SU-DHL-6 (cell line): ENCODE measurements around the gene DOCK1.

ENCODE experiments used
- H2AFZ ChIP-seq: fragments of 200-600 bp; sonication (generic); 2 replicates; pipeline ENCODE4 v1.6.1; 2014; ENCODE audit warnings: low read depth, mild to moderate bottlenecking, moderate library complexity, mixed read lengths, antibody characterized with exemption, low read length; ENCODE audit not compliant: severe bottlenecking
- H3F3A ChIP-seq: fragments of 200-600 bp; shearing (Covaris generic); 2 replicates; pipeline ENCODE4 v1.6.0; 2016; ENCODE audit warnings: antibody characterized with exemption, mild to moderate bottlenecking; ENCODE audit not compliant: insufficient read depth
- H3K27ac ChIP-seq: fragments of 200-600 bp; sonication (generic); 2 replicates; pipeline ENCODE4 v1.5.1; 2016; ENCODE audit warnings: low read depth, mild to moderate bottlenecking, low read length, moderate library complexity, mixed read lengths
- H3K27me3 ChIP-seq: fragments of 200-600 bp; sonication (generic), shearing (Covaris generic); 2 replicates; pipeline ENCODE4 v1.6.0; 2014; ENCODE audit warnings: mild to moderate bottlenecking, low read length
- H3K36me3 ChIP-seq: fragments of 200-600 bp; sonication (generic); 2 replicates; pipeline ENCODE4 v1.6.1; 2014; ENCODE audit warnings: mild to moderate bottlenecking, low read length, mixed read lengths
- H3K4me2 ChIP-seq: fragments of 300-600, 200-600 bp; shearing (Covaris generic), sonication (generic); 2 replicates; pipeline ENCODE4 v1.6.0; 2014; ENCODE audit warnings: low read length, low read depth, mild to moderate bottlenecking; ENCODE audit not compliant: poor library complexity, severe bottlenecking
- H3K4me3 ChIP-seq: fragments of 200-600 bp; sonication (generic); 2 replicates; pipeline ENCODE4 v1.5.1; 2014; ENCODE audit warnings: antibody characterized with exemption, low read length, mild to moderate bottlenecking, mixed read lengths; ENCODE audit not compliant: insufficient read depth, poor library complexity, severe bottlenecking
- H3K79me2 ChIP-seq: fragments of 200-600 bp; sonication (generic); 2 replicates; pipeline ENCODE4 v1.6.1; 2014; ENCODE audit warnings: mild to moderate bottlenecking, low read length, moderate library complexity; ENCODE audit not compliant: insufficient read depth
- H3K9ac ChIP-seq: fragments of 200-600 bp; sonication (generic); 2 replicates; pipeline ENCODE4 v1.7.0; 2014; ENCODE audit warnings: mild to moderate bottlenecking, low read length
- H3K9me2 ChIP-seq: fragments of 200-600 bp; sonication (generic); replicated peaks from 2 replicates; pipeline ENCODE4 v1.6.1; 2014; ENCODE audit warnings: low read length; ENCODE audit not compliant: insufficient read depth
- H3K9me3 ChIP-seq: fragments of 200-600 bp; sonication (generic); 2 replicates; pipeline ENCODE4 v1.6.1; 2014; ENCODE audit warnings: low read length, mixed read lengths; ENCODE audit not compliant: insufficient read depth
- H4K20me1 ChIP-seq: fragments of 200-600 bp; sonication (generic); 2 replicates; pipeline ENCODE4 v1.6.1; 2014; ENCODE audit warnings: low read depth, mild to moderate bottlenecking, antibody characterized with exemption, low read length, moderate library complexity, mixed read lengths
- EZH2phosphoT487 ChIP-seq: fragments of 200-600 bp; sonication (generic), shearing (Covaris generic); conservative IDR thresholded peaks from 2 replicates; pipeline ENCODE4 v1.6.1; 2018; ENCODE audit warnings: mild to moderate bottlenecking, antibody characterized with exemption, low read length, moderate library complexity, mixed read lengths
- TF ChIP-seq, protein P1 (sequence below): fragments of 200-600 bp; sonication (generic); IDR thresholded peaks from one replicate; pipeline ENCODE4 v1.5.1; 2017; ENCODE audit warnings: antibody characterized with exemption, mild to moderate bottlenecking, low read length, moderate library complexity; ENCODE audit not compliant: insufficient read depth, poor library complexity, severe bottlenecking

DOCK1 gene

DNA sequence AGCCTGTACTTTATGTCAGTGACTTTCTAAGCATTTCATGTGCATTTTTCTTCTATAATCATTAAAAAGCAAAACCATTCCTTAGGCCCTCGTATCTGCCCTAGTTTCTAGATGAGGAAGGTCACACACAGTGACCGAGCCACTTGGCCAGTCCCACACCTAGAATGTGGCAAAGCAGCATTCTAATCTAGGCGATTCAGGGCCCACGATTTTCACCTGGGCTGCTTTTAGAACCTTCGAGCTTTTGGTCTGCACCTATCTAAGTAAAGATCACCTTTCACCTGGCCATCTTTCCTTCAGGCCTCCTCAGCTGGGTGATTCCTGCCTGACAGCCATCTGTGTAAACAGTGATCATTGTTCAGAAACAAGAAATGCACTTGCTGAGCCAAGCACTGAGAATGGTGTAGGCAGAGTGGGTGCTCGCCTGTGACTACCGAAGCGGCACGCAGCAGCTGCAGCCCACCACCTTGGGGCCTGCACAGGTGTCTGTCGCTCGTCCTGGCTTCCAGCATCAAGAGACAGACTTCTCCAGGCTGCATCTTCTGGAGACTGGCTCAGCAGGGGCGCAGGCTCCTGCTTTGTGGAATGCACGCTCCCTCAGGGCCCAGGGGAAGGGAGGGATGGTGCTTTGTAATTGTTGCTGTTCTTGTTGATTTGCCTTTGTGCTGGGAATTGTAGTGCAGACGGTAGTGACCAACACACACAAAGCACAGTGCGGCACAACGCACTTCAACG lies 440.2 kb downstream of the DOCK1 start:
- no peak overlapping the region for H3K27ac ChIP-seq
- H3K4me2 ChIP-seq: no peak overlapping the region
- H3K27me3 ChIP-seq: no peaks in the 10 kb centered on the region
- no peak overlapping the region for H3K4me3 ChIP-seq
- no peaks in the 10 kb centered on the region for H3F3A ChIP-seq
- no peaks in the 10 kb centered on the region for H4K20me1 ChIP-seq
- H2AFZ ChIP-seq: no peak overlapping the region
- TF ChIP-seq, protein P1, sequence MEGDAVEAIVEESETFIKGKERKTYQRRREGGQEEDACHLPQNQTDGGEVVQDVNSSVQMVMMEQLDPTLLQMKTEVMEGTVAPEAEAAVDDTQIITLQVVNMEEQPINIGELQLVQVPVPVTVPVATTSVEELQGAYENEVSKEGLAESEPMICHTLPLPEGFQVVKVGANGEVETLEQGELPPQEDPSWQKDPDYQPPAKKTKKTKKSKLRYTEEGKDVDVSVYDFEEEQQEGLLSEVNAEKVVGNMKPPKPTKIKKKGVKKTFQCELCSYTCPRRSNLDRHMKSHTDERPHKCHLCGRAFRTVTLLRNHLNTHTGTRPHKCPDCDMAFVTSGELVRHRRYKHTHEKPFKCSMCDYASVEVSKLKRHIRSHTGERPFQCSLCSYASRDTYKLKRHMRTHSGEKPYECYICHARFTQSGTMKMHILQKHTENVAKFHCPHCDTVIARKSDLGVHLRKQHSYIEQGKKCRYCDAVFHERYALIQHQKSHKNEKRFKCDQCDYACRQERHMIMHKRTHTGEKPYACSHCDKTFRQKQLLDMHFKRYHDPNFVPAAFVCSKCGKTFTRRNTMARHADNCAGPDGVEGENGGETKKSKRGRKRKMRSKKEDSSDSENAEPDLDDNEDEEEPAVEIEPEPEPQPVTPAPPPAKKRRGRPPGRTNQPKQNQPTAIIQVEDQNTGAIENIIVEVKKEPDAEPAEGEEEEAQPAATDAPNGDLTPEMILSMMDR: no peak
- TF ChIP-seq EZH2phosphoT487: no peak
- no peaks in the 10 kb centered on the region for H3K9me3 ChIP-seq
- no peak overlapping the region for H3K9ac ChIP-seq
- no peaks in the 10 kb centered on the region for H3K36me3 ChIP-seq
- no peaks in the 10 kb centered on the region for H3K9me2 ChIP-seq
- no peaks in the 10 kb centered on the region for H3K79me2 ChIP-seq

DNA sequence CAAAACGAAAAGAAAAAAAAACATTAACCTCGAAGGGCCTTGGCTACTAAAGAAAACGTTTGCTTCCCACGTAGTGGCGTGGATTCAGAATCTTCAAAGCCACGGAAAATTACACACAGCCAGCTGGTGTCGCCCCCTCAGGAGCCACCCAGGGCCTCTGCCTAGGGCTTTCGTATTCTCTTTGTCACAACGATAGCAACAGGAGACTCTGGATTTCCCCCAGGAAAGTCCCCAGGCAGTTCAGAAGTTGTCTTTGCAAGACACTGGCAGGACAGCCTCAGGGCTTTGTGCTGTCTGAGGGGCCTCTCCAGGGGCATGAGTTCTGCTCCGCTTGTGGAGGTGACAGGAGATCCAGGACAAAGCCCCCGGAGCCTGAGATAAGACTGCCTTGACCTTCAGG lies 441.4 kb downstream of the DOCK1 start:
- Histone ChIP-seq H4K20me1 (no peaks in the 10 kb centered on the region), H3F3A (no peaks in the 10 kb centered on the region), H3K9me2 (no peaks in the 10 kb centered on the region), H3K9ac (no peak overlapping the region), H3K4me2 (no peak overlapping the region), H3K36me3 (no peaks in the 10 kb centered on the region), H2AFZ (no peak overlapping the region), H3K79me2 (no peaks in the 10 kb centered on the region), H3K27ac (no peak overlapping the region), H3K27me3 (no peaks in the 10 kb centered on the region), H3K4me3 (no peak overlapping the region), H3K9me3 (no peaks in the 10 kb centered on the region)
- no peak for TF ChIP-seq EZH2phosphoT487
- TF ChIP-seq, protein P1: no peak

DNA sequence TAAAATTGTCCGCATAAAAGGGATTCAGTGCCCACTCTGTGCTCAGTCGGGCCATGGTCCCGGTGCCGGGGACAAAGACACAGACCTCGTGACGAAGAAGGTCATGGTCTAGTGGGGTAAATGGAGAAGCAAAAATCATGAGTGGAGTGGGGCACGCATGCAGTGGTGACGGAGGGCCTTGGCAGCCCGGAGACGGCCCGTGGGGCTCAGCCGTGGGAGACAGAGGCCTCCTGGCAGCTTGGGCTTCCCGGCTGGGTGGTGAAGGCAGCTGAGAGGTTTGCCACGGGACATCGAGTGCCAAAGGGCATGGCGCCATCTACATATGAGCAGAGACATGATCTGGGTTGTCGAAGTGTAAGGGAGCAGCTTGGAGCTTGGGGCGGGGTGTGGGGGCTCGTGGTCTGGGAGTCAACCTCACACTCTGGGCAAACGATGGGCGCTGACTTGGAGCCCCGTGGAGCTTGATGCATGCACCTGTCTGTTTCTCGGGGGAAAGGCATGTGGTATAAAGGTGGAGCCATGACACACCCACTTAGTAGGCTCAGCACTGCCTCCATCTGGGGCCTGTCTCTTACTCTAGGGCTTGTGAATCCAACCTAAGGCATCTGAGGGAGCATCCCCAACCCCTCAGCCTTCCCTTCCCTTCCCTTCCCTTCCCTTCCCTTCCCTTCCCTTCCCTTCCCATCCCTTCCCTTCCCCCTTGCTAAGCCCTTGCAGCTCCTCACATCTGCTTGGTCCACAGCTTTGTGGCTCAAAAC lies 442.2 kb downstream of the DOCK1 start:
- no peak overlapping the region for H3K9ac ChIP-seq
- H3K27me3 ChIP-seq: no peaks in the 10 kb centered on the region
- TF ChIP-seq, protein P1: no peak
- TF ChIP-seq EZH2phosphoT487: no peak
- no peaks in the 10 kb centered on the region for H3K9me2 ChIP-seq
- no peaks in the 10 kb centered on the region for H3F3A ChIP-seq
- H3K36me3 ChIP-seq: no peaks in the 10 kb centered on the region
- H3K4me2 ChIP-seq: no peak overlapping the region
- no peaks in the 10 kb centered on the region for H3K79me2 ChIP-seq
- H3K27ac ChIP-seq: no peak overlapping the region
- no peak overlapping the region for H3K4me3 ChIP-seq
- H3K9me3 ChIP-seq: no peaks in the 10 kb centered on the region
- no peaks in the 10 kb centered on the region for H4K20me1 ChIP-seq
- no peak overlapping the region for H2AFZ ChIP-seq
